ENCODE measurements around the gene GRAMD4.
"Not testable (repeated sequence)": the region's sequence is repeated elsewhere in the genome, so short reads cannot be mapped to it uniquely, and the experiment has no call there.

The GRAMD4 gene

GRCh38 chr22:46640293-46641055, 20.3 kb downstream of the GRAMD4 start:
- DNase-seq, result no peak

- no peak for DNase-seq
Observed at GRCh38 chr22:46641811-46642266, 21.7 kb downstream of the GRAMD4 start.

GRCh38 chr22:46642840-46643480, 22.8 kb downstream of the GRAMD4 start:
- DNase-seq, result not testable (repeated sequence)

- DNase-seq, result no peak
Observed at GRCh38 chr22:46646531-46647215, 26.5 kb downstream of the GRAMD4 start.

- not testable (repeated sequence) for DNase-seq
Observed at GRCh38 chr22:46648225-46648820, 28.1 kb downstream of the GRAMD4 start.

GRCh38 chr22:46649141-46650077, 29.2 kb downstream of the GRAMD4 start:
- no peak for DNase-seq

GRCh38 chr22:46650078-46650810, 30.1 kb downstream of the GRAMD4 start:
- DNase-seq, result no peak

- no peak for DNase-seq
Observed at GRCh38 chr22:46651316-46651715, 31.1 kb downstream of the GRAMD4 start.

GRCh38 chr22:46652081-46652846, 32.1 kb downstream of the GRAMD4 start:
- DNase-seq, result no peak

- no peak for DNase-seq
Observed at GRCh38 chr22:46652847-46653331, 32.7 kb downstream of the GRAMD4 start.

GRCh38 chr22:46653596-46653995, 33.4 kb downstream of the GRAMD4 start:
- peak; percentile 68 for DNase-seq

- no peak for DNase-seq
Observed at GRCh38 chr22:46654426-46654825, 34.2 kb downstream of the GRAMD4 start.

- DNase-seq, result no peak
Observed at GRCh38 chr22:46654927-46655595, 34.9 kb downstream of the GRAMD4 start.

GRCh38 chr22:46655861-46656608, 35.8 kb downstream of the GRAMD4 start:
- no peak for DNase-seq

GRCh38 chr22:46656856-46657654, 36.9 kb downstream of the GRAMD4 start:
- no peak for DNase-seq

- DNase-seq, result no peak
Observed at GRCh38 chr22:46657655-46657953, 37.4 kb downstream of the GRAMD4 start.

- DNase-seq, result no peak
Observed at GRCh38 chr22:46657996-46658947, 38.1 kb downstream of the GRAMD4 start.

Measured in activated effector memory CD4-positive, alpha-beta T cell treated with anti-CD3 and anti-CD28 coated beads, Interleukin-2, amount 50 U/mL, for 16 hours (primary cell).